GM12878 (cell line): ENCODE data around the gene MICALL1. TPM values are rescaled to one million over a fixed set of nuclear protein-coding genes. Genes with fewer than 3 reads are reported as not detected.

ENCODE experiments used
- ATAC-seq: fragments of 200-7000 bp; cut with Tn5 transposase; 3 replicates; pipeline ENCODE4 v1.9.1; 2020; ENCODE audit warnings: mild to moderate bottlenecking, moderate library complexity
- BruUV-seq: library from RNA; stranded (reverse); fragments of 400-500 nt; replicated peaks from 2 replicates; lab custom pipeline; 2021; lab: Mats Ljungman, UMichigan
- CTCF ChIA-PET: fragments of 300-600 bp; sonication (Branson Sonifier 250); formaldehyde crosslinking; extraction: SDS; loops from one replicate; lab custom pipeline; 2021; ENCODE audit warnings: inconsistent platforms; lab: Yijun Ruan, JAX
- POLR2A ChIA-PET: fragments of 350-600 bp; formaldehyde crosslinking; extraction: SDS; loops from one replicate; lab custom pipeline; 2021; ENCODE audit warnings: inconsistent platforms; lab: Charles Lee
- RAD21 ChIA-PET: fragments of 300-600 bp; sonication (Branson Sonifier 250); formaldehyde crosslinking; loops from one replicate; lab custom pipeline; 2023; ENCODE audit warnings: antibody characterized with exemption; ENCODE audit not compliant: unreplicated experiment; lab: Charles Lee
- SMC1A ChIA-PET: fragments of 300-600 bp; sonication (Branson Sonifier 250); formaldehyde crosslinking; loops from one replicate; lab custom pipeline; 2023; ENCODE audit not compliant: unreplicated experiment, uncharacterized antibody; lab: Charles Lee
- DNase-seq: peaks from one replicate; pipeline ENCODE4 v3.0.0-alpha.2; 2011; ENCODE audit warnings: low read depth, low spot score
- FAIRE-seq: peaks from 3 replicates; lab custom pipeline; 2011; peaks lifted over from hg19 to GRCh38; lab: Jason Lieb, UNC
- H2AFZ ChIP-seq: 2 replicates; pipeline ENCODE4 v1.6.0; 2011; ENCODE audit warnings: low read depth, low read length, control low read depth; ENCODE audit not compliant: control insufficient read depth
- H3K27ac ChIP-seq: 2 replicates; pipeline ENCODE4 v1.5.1; 2011; ENCODE audit warnings: control low read depth; ENCODE audit not compliant: control insufficient read depth, insufficient read depth
- H3K27me3 ChIP-seq, 2 experiments: replicated peaks in 1 of 2; 2 replicates each; pipeline versions ENCODE4 v1.6.0 to v1.6.1; 2011; ENCODE audit warnings: low read length in 1 of 2; ENCODE audit not compliant: control insufficient read depth in 2 of 2, insufficient read depth in 2 of 2
- H3K36me3 ChIP-seq, 2 experiments: 2 replicates each; pipeline ENCODE4 v1.5.1; 2011; ENCODE audit warnings: low read length in 1 of 2; ENCODE audit not compliant: control insufficient read depth in 2 of 2, insufficient read depth in 2 of 2
- H3K4me1 ChIP-seq: 2 replicates; pipeline ENCODE4 v1.6.1; 2011; ENCODE audit warnings: mild to moderate bottlenecking, low read length, moderate library complexity, mixed read lengths; ENCODE audit not compliant: control insufficient read depth, insufficient read depth
- H3K4me2 ChIP-seq: 2 replicates; pipeline ENCODE4 v1.6.0; 2011; ENCODE audit warnings: control low read depth; ENCODE audit not compliant: control insufficient read depth, insufficient read depth
- H3K4me3 ChIP-seq: fragments of 200-600 bp; sonication (generic); 2 replicates; pipeline ENCODE4 v1.5.1; 2016
- H3K79me2 ChIP-seq: 2 replicates; pipeline ENCODE4 v1.6.0; 2011; ENCODE audit warnings: low read length; ENCODE audit not compliant: control insufficient read depth, insufficient read depth
- H3K9ac ChIP-seq: 2 replicates; pipeline ENCODE4 v1.8.0; 2011; ENCODE audit warnings: low read length, control low read depth, mixed read lengths; ENCODE audit not compliant: control insufficient read depth, insufficient read depth
- H3K9me3 ChIP-seq: replicated peaks from 3 replicates; pipeline ENCODE4 v1.5.1; 2011; ENCODE audit warnings: mild to moderate bottlenecking, low read length; ENCODE audit not compliant: control insufficient read depth, insufficient read depth
- H4K20me1 ChIP-seq: 2 replicates; pipeline ENCODE4 v1.6.0; 2011; ENCODE audit not compliant: control insufficient read depth, insufficient read depth
- BACH1 ChIP-seq: fragments of 450-650 bp; IDR thresholded peaks from 2 replicates; pipeline ENCODE4 v1.6.1; 2017; ENCODE audit warnings: mild to moderate bottlenecking, borderline replicate concordance
- CUX1 ChIP-seq: IDR thresholded peaks from 2 replicates; pipeline ENCODE4 v1.6.1; 2012; ENCODE audit warnings: improper control_type of control experiment, low read depth, low read length; ENCODE audit not compliant: insufficient replicate concordance
- MXI1 ChIP-seq: fragments of 150-350 bp; IDR thresholded peaks from 2 replicates; pipeline ENCODE4 v1.6.1; 2011; ENCODE audit warnings: low read depth, mild to moderate bottlenecking, inconsistent platforms, low read length, improper control_type of control experiment
- WGBS: methylation state at CpG from one replicate; pipeline ENCODE4 v1.1.6; 2016; ENCODE audit warnings: low lambda C conversion rate; ENCODE audit not compliant: insufficient replicate concordance, insufficient coverage; ENCODE audit errors: missing lambda C conversion rate; 5-methylcytosine and 5-hydroxymethylcytosine counted together
- in situ Hi-C: fragments of 300-500 bp; cut with MboI; formaldehyde crosslinking; loops from 9 replicates; pipeline ENCODE4 v1.14.3; 2018; ENCODE audit warnings: mixed read lengths
- intact Hi-C: fragments of 100-400 bp; cut with micrococcal nuclease; formaldehyde crosslinking; loops from one replicate; pipeline ENCODE4 v1.14.2; 2022; ENCODE audit not compliant: unreplicated experiment
- microRNA-seq: library from miRNA; unstranded; fragments of <30 nt; microRNA quantifications from one replicate; pipeline ENCODE4, GENCODE V29; 2018
- polyA plus RNA-seq, 11 experiments: library from polyadenylated mRNA; depleted of rRNA in 4 of 11; unstranded in 6 of 11; stranded (reverse) in 5 of 11; fragments of >200 nt; fragmentation: Nextera tagmentation in 4 of 11; fragmentation: Illumina TruSeq in 1 of 11; extraction: Ambion mirVana in 4 of 11; extraction: Trizol in 1 of 11; gene quantifications; 1 replicate in 1 of 11; 2 replicates in 10 of 11; pipeline versions ENCODE4 v1.2.1 to v1.2.3, GENCODE V29; 2011 to 2016; ENCODE audit warnings: inconsistent platforms in 2 of 11, missing spikeins in 2 of 11, low read depth in 1 of 11
- total RNA-seq, 4 experiments: library from RNA; depleted of rRNA in 3 of 4; stranded (reverse); fragments of >200 nt in 3 of 4; fragmentation: Illumina TruSeq in 1 of 4; extraction: Trizol in 1 of 4; gene quantifications; 2 replicates each; pipeline versions ENCODE4 v1.2.1 to v1.2.3, GENCODE V29; 2013 to 2021

The MICALL1 gene
- total and polyA plus RNA-seq, 10 of the 15 experiments (the other 5 are each of a cell fraction or from before 2014, with no cell fraction given), result 0.72 to 30.7 (median 7.8) TPM

DNA sequence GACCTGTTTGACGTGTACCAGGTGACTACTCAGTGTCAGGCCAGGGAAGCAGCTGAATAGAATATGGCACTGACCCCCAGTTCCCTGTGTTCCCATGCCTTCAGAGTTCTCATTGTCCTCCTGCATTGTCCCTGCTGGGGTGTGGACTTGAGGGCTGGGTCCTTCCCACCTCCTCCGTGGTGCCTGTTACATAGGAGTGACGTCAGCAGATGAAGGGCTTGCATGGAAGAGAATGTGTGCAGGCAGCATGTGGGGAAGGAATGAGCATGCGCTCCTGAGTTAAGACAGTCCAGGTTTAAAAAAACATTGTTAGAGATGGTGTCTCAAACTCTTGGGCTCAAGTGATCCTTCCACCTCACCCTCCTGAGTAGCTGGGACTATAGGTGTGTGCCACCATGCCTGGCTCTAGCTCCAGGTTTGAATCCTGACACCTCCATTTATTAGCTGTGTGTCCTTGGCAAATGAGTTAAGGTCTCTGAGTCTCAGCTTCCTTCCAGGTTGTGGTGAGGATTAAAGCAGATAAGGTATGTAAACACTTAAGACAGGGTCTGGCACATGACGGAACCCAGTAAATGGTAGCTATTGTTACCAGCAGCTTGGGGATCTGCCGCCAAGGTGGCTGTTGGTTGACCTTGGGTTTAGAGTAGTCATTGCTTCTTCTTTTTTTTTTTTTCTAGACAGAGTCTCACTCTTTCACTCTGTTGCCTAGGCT lies 85.8 kb downstream of the MICALL1 start:
- ChIA-PET RAD21 (no interaction called here), CTCF (interaction anchor here (0.7 kb wide), 1 partner anchor 160 kb away, joined by 4 read pairs; no protein-coding TSS in a partner anchor), POLR2A (interaction anchor here (0.7 kb wide), 1 partner anchor 36 kb away, joined by 3 read pairs; no protein-coding TSS in a partner anchor), SMC1A (no interaction called here)
- Histone ChIP-seq H3K9ac (no peak overlapping the region), H3K27me3 (no peaks in the 10 kb centered on the region), H3K27ac (no peak overlapping the region), H3K4me2 (no peak overlapping the region), H4K20me1 (no peaks in the 10 kb centered on the region), H3K36me3 (no peaks in the 10 kb centered on the region), H3K4me3 (no peak overlapping the region), H2AFZ (no peak overlapping the region), H3K79me2 (no peaks in the 10 kb centered on the region), H3K4me1 (no peaks in the 10 kb centered on the region), H3K9me3 (no peaks in the 10 kb centered on the region)
- in situ Hi-C loops (no loop called here), intact Hi-C loops (no loop called here)
- TF ChIP-seq BACH1, result no peak
- no peak for TF ChIP-seq MXI1
- no peak for TF ChIP-seq CUX1
- DNase-seq (no peak), FAIRE-seq (no peak), ATAC-seq (no peak)
- 43% methylated on average over 6 of the region's 6 CpGs for WGBS
- BruUV-seq, result no TSS peak

Small RNA genes within 50 kb of the gene (microRNA-seq; reads per million reads assigned to microRNA genes)
- gene MIR4534 (not detected), gene MIR6820 (3.8 reads per million, percentile 22 among the genes with 10 or more reads in this experiment)

Other genes with a start within 250 kb of the MICALL1 start
Only the 7 nearest of the 14 such genes appear.
- 28.6 and 32.6 TPM in 2 replicates for gene GCAT, start 98.4 kb upstream of the MICALL1 start, total RNA-seq (2014; rRNA removed)
- gene GCAT, start 98.4 kb upstream of the MICALL1 start, total RNA-seq (2014; rRNA removed; fragmentation: Illumina TruSeq; extraction: Trizol), result 8.9 and 9.3 TPM in 2 replicates
- 21.8 and 22.8 TPM in 2 replicates for gene GCAT, start 98.4 kb upstream of the MICALL1 start, total RNA-seq (2021)
- gene GCAT, start 98.4 kb upstream of the MICALL1 start, polyA plus RNA-seq (2011; rRNA removed), result 4.0 and 10.8 TPM in 2 replicates
- 1.7 and 7.2 TPM in 2 replicates for gene GCAT, start 98.4 kb upstream of the MICALL1 start, polyA plus RNA-seq (2014; fragmentation: Illumina TruSeq; extraction: Trizol)
- gene GCAT, start 98.4 kb upstream of the MICALL1 start, polyA plus RNA-seq (2014; fragmentation: Nextera tagmentation; extraction: Ambion mirVana), result 1 to 10 TPM in 1 of 2 experiments, under 1 TPM in 1; 0.95 to 2.4 TPM
- 19.9 and 20.8 TPM in 2 replicates for gene GCAT, start 98.4 kb upstream of the MICALL1 start, polyA plus RNA-seq (2014; rRNA removed)
- 10 to 100 TPM; 29.9 to 34.3 TPM for gene GCAT, start 98.4 kb upstream of the MICALL1 start, polyA plus RNA-seq (2016; fragmentation: Nextera tagmentation; extraction: Ambion mirVana)
- not detected in 2 replicates for gene GALR3, start 82.9 kb upstream of the MICALL1 start, total RNA-seq (2014; rRNA removed)
- not detected in 2 replicates for gene GALR3, start 82.9 kb upstream of the MICALL1 start, total RNA-seq (2014; rRNA removed; fragmentation: Illumina TruSeq; extraction: Trizol)
- not detected in 2 replicates for gene GALR3, start 82.9 kb upstream of the MICALL1 start, total RNA-seq (2021)
- not detected in 2 replicates for gene GALR3, start 82.9 kb upstream of the MICALL1 start, polyA plus RNA-seq (2011; rRNA removed)
- gene GALR3, start 82.9 kb upstream of the MICALL1 start, polyA plus RNA-seq (2014; fragmentation: Illumina TruSeq; extraction: Trizol), result not detected in 2 replicates
- not detected for gene GALR3, start 82.9 kb upstream of the MICALL1 start, polyA plus RNA-seq (2014; fragmentation: Nextera tagmentation; extraction: Ambion mirVana)
- gene GALR3, start 82.9 kb upstream of the MICALL1 start, polyA plus RNA-seq (2014; rRNA removed), result not detected in 2 replicates
- gene GALR3, start 82.9 kb upstream of the MICALL1 start, polyA plus RNA-seq (2016; fragmentation: Nextera tagmentation; extraction: Ambion mirVana), result not detected
- gene ANKRD54, start 62.0 kb upstream of the MICALL1 start, total RNA-seq (2014; rRNA removed), result 19.0 and 19.1 TPM in 2 replicates
- gene ANKRD54, start 62.0 kb upstream of the MICALL1 start, total RNA-seq (2014; rRNA removed; fragmentation: Illumina TruSeq; extraction: Trizol), result 12.6 and 13.4 TPM in 2 replicates
- gene ANKRD54, start 62.0 kb upstream of the MICALL1 start, total RNA-seq (2021), result 15.8 and 18.3 TPM in 2 replicates
- 7.5 and 13.7 TPM in 2 replicates for gene ANKRD54, start 62.0 kb upstream of the MICALL1 start, polyA plus RNA-seq (2011; rRNA removed)
- gene ANKRD54, start 62.0 kb upstream of the MICALL1 start, polyA plus RNA-seq (2014; fragmentation: Illumina TruSeq; extraction: Trizol), result 10.1 and 13.9 TPM in 2 replicates
- gene ANKRD54, start 62.0 kb upstream of the MICALL1 start, polyA plus RNA-seq (2014; fragmentation: Nextera tagmentation; extraction: Ambion mirVana), result 1 to 10 TPM; 5.8 to 9.7 TPM
- 21.7 and 22.0 TPM in 2 replicates for gene ANKRD54, start 62.0 kb upstream of the MICALL1 start, polyA plus RNA-seq (2014; rRNA removed)
- 10 to 100 TPM; 25.3 to 31.6 TPM for gene ANKRD54, start 62.0 kb upstream of the MICALL1 start, polyA plus RNA-seq (2016; fragmentation: Nextera tagmentation; extraction: Ambion mirVana)
- gene EIF3L, start 56.9 kb upstream of the MICALL1 start, total RNA-seq (2014; rRNA removed), result 624 and 646 TPM in 2 replicates
- gene EIF3L, start 56.9 kb upstream of the MICALL1 start, total RNA-seq (2014; rRNA removed; fragmentation: Illumina TruSeq; extraction: Trizol), result 493 and 525 TPM in 2 replicates
- gene EIF3L, start 56.9 kb upstream of the MICALL1 start, total RNA-seq (2021), result 593 and 613 TPM in 2 replicates
- 1,037 and 1,269 TPM in 2 replicates for gene EIF3L, start 56.9 kb upstream of the MICALL1 start, polyA plus RNA-seq (2011; rRNA removed)
- gene EIF3L, start 56.9 kb upstream of the MICALL1 start, polyA plus RNA-seq (2014; fragmentation: Illumina TruSeq; extraction: Trizol), result 783 and 881 TPM in 2 replicates
- 100 to 1,000 TPM; 521 to 732 TPM for gene EIF3L, start 56.9 kb upstream of the MICALL1 start, polyA plus RNA-seq (2014; fragmentation: Nextera tagmentation; extraction: Ambion mirVana)
- 613 and 643 TPM in 2 replicates for gene EIF3L, start 56.9 kb upstream of the MICALL1 start, polyA plus RNA-seq (2014; rRNA removed)
- gene EIF3L, start 56.9 kb upstream of the MICALL1 start, polyA plus RNA-seq (2016; fragmentation: Nextera tagmentation; extraction: Ambion mirVana), result 100 to 1,000 TPM; 294 to 302 TPM
- 0.11 TPM in 1 of 2 replicates, not detected in the other for gene C22orf23, start 47.3 kb downstream of the MICALL1 start, total RNA-seq (2014; rRNA removed)
- gene C22orf23, start 47.3 kb downstream of the MICALL1 start, total RNA-seq (2014; rRNA removed; fragmentation: Illumina TruSeq; extraction: Trizol), result 0.14 TPM in 1 of 2 replicates, not detected in the other
- not detected in 2 replicates for gene C22orf23, start 47.3 kb downstream of the MICALL1 start, total RNA-seq (2021)
- 0.10 and 0.17 TPM in 2 replicates for gene C22orf23, start 47.3 kb downstream of the MICALL1 start, polyA plus RNA-seq (2011; rRNA removed)
- 0.04 TPM in 1 of 2 replicates, not detected in the other for gene C22orf23, start 47.3 kb downstream of the MICALL1 start, polyA plus RNA-seq (2014; fragmentation: Illumina TruSeq; extraction: Trizol)
- not detected for gene C22orf23, start 47.3 kb downstream of the MICALL1 start, polyA plus RNA-seq (2014; fragmentation: Nextera tagmentation; extraction: Ambion mirVana)
- gene C22orf23, start 47.3 kb downstream of the MICALL1 start, polyA plus RNA-seq (2014; rRNA removed), result 0.11 TPM in 1 of 2 replicates, not detected in the other
- gene C22orf23, start 47.3 kb downstream of the MICALL1 start, polyA plus RNA-seq (2016; fragmentation: Nextera tagmentation; extraction: Ambion mirVana), result under 1 TPM; 0.11 to 0.38 TPM
- 71.9 and 93.2 TPM in 2 replicates for gene POLR2F, start 47.4 kb downstream of the MICALL1 start, total RNA-seq (2014; rRNA removed)
- gene POLR2F, start 47.4 kb downstream of the MICALL1 start, total RNA-seq (2014; rRNA removed; fragmentation: Illumina TruSeq; extraction: Trizol), result 70.3 and 78.3 TPM in 2 replicates
- gene POLR2F, start 47.4 kb downstream of the MICALL1 start, total RNA-seq (2021), result 86.8 and 86.9 TPM in 2 replicates
- 67.4 and 90.7 TPM in 2 replicates for gene POLR2F, start 47.4 kb downstream of the MICALL1 start, polyA plus RNA-seq (2011; rRNA removed)
- 23.2 and 86.8 TPM in 2 replicates for gene POLR2F, start 47.4 kb downstream of the MICALL1 start, polyA plus RNA-seq (2014; fragmentation: Illumina TruSeq; extraction: Trizol)
- 100 to 1,000 TPM; 109 to 133 TPM for gene POLR2F, start 47.4 kb downstream of the MICALL1 start, polyA plus RNA-seq (2014; fragmentation: Nextera tagmentation; extraction: Ambion mirVana)
- gene POLR2F, start 47.4 kb downstream of the MICALL1 start, polyA plus RNA-seq (2014; rRNA removed), result 165 and 203 TPM in 2 replicates
- 100 to 1,000 TPM; 209 to 218 TPM for gene POLR2F, start 47.4 kb downstream of the MICALL1 start, polyA plus RNA-seq (2016; fragmentation: Nextera tagmentation; extraction: Ambion mirVana)
- not detected in 2 replicates for gene SOX10, start 78.3 kb downstream of the MICALL1 start, total RNA-seq (2014; rRNA removed)
- not detected in 2 replicates for gene SOX10, start 78.3 kb downstream of the MICALL1 start, total RNA-seq (2014; rRNA removed; fragmentation: Illumina TruSeq; extraction: Trizol)
- gene SOX10, start 78.3 kb downstream of the MICALL1 start, total RNA-seq (2021), result not detected in 2 replicates
- gene SOX10, start 78.3 kb downstream of the MICALL1 start, polyA plus RNA-seq (2011; rRNA removed), result not detected in 2 replicates
- not detected in 2 replicates for gene SOX10, start 78.3 kb downstream of the MICALL1 start, polyA plus RNA-seq (2014; fragmentation: Illumina TruSeq; extraction: Trizol)
- gene SOX10, start 78.3 kb downstream of the MICALL1 start, polyA plus RNA-seq (2014; fragmentation: Nextera tagmentation; extraction: Ambion mirVana), result not detected
- gene SOX10, start 78.3 kb downstream of the MICALL1 start, polyA plus RNA-seq (2014; rRNA removed), result not detected in 2 replicates
- under 1 TPM in 1 of 2 experiments, not detected in 1; 0.05 TPM for gene SOX10, start 78.3 kb downstream of the MICALL1 start, polyA plus RNA-seq (2016; fragmentation: Nextera tagmentation; extraction: Ambion mirVana)